Smooth muscle cell (in vitro differentiated cells): Measurements from ENCODE around the gene GRID1. TPM values are rescaled to one million over a fixed set of nuclear protein-coding genes. Genes with fewer than 3 reads are reported as not detected.

ENCODE experiments used
- DNase-seq: peaks from one replicate; lab custom pipeline; 2025; ENCODE audit not compliant: unreplicated experiment; lab: John Stamatoyannopoulos, UW
- H2AFZ ChIP-seq: fragments of 200-600 bp; sonication (generic); 2 replicates; pipeline ENCODE4 v1.6.0; 2016; ENCODE audit warnings: antibody characterized with exemption, low read depth, mild to moderate bottlenecking
- H3F3A ChIP-seq: fragments of 200-600 bp; sonication (generic); 2 replicates; pipeline ENCODE4 v1.6.0; 2017; ENCODE audit warnings: antibody characterized with exemption, low read depth
- H3K27ac ChIP-seq: fragments of 200-600 bp; sonication (generic); 2 replicates; pipeline ENCODE4 v1.5.1; 2016; ENCODE audit warnings: low read depth, mild to moderate bottlenecking
- H3K27me3 ChIP-seq: fragments of 200-600 bp; sonication (generic); 2 replicates; pipeline ENCODE4 v1.6.1; 2016; ENCODE audit warnings: low read depth, mild to moderate bottlenecking
- H3K36me3 ChIP-seq: fragments of 200-600 bp; sonication (generic); 2 replicates; pipeline ENCODE4 v1.5.1; 2016; ENCODE audit warnings: low read depth
- H3K4me1 ChIP-seq: fragments of 200-600 bp; sonication (generic); 2 replicates; pipeline ENCODE4 v1.5.1; 2016; ENCODE audit warnings: low read depth
- H3K4me2 ChIP-seq: fragments of 200-600 bp; sonication (generic); 2 replicates; pipeline ENCODE4 v1.6.0; 2016; ENCODE audit warnings: mild to moderate bottlenecking
- H3K4me3 ChIP-seq: fragments of 200-600 bp; sonication (generic); 2 replicates; pipeline ENCODE4 v1.5.1; 2016; ENCODE audit warnings: mild to moderate bottlenecking
- H3K79me2 ChIP-seq: fragments of 200-600 bp; sonication (generic); 2 replicates; pipeline ENCODE4 v1.6.0; 2016; ENCODE audit warnings: low read depth, mild to moderate bottlenecking
- H3K9ac ChIP-seq: fragments of 200-600 bp; sonication (generic); 2 replicates; pipeline ENCODE4 v1.6.0; 2016; ENCODE audit warnings: low read depth
- H3K9me3 ChIP-seq: fragments of 200-600 bp; sonication (generic); replicated peaks from 2 replicates; pipeline ENCODE4 v1.5.1; 2016; ENCODE audit warnings: low read depth
- H4K20me1 ChIP-seq: fragments of 200-600 bp; sonication (generic); 2 replicates; pipeline ENCODE4 v1.6.0; 2016; ENCODE audit warnings: low read depth
- CTCF ChIP-seq: fragments of 200-600 bp; sonication (generic); IDR thresholded peaks from 2 replicates; pipeline ENCODE4 v1.5.1; 2017; ENCODE audit warnings: borderline replicate concordance, mild to moderate bottlenecking, antibody characterized with exemption; ENCODE audit not compliant: insufficient read depth, poor library complexity, severe bottlenecking
- WGBS: methylation state at CpG from one replicate; pipeline ENCODE4 v1.1.7; 2016; ENCODE audit warnings: low lambda C conversion rate; 5-methylcytosine and 5-hydroxymethylcytosine counted together
- polyA plus RNA-seq: library from polyadenylated mRNA; unstranded; fragments of >200 nt; fragmentation: Nextera tagmentation; extraction: Ambion mirVana; gene quantifications from 2 replicates; pipeline ENCODE4 v1.2.1, GENCODE V29; 2016
- total RNA-seq: library from RNA; depleted of rRNA; stranded (reverse); fragments of >200 nt; gene quantifications from 2 replicates; pipeline ENCODE4 v1.2.3, GENCODE V29; 2014

GRID1 gene
- total and polyA plus RNA-seq, 2 experiments from 2014 or later, result 4.4 to 7.4 TPM

- Histone ChIP-seq H3K4me1 (no peaks in the 10 kb centered on the region), H3K36me3 (no peaks in the 10 kb centered on the region), H3K9me3 (no peaks in the 10 kb centered on the region), H3K79me2 (no peaks in the 10 kb centered on the region), H4K20me1 (no peaks in the 10 kb centered on the region), H3K4me3 (no peak overlapping the region), H3K4me2 (no peak overlapping the region), H3K27me3 (peaks cover 57% of the 10 kb centered on the region), H3K27ac (no peak overlapping the region), H3F3A (no peaks in the 10 kb centered on the region), H3K9ac (no peak overlapping the region), H2AFZ (no peak overlapping the region)
- DNase-seq, result no peak
- no peak for TF ChIP-seq CTCF
- 71% methylated on average over 7 of the region's 7 CpGs for WGBS
These were observed 5.7 kb upstream of the GRID1 start for GRCh38 chr10:86372119-86372783.

GRCh38 chr10:86371691-86372090 is 5.1 kb upstream of the GRID1 start:
- Histone ChIP-seq H3K9me3 (no peaks in the 10 kb centered on the region), H3K4me3 (no peak overlapping the region), H3K27me3 (peaks cover 62% of the 10 kb centered on the region), H3K36me3 (no peaks in the 10 kb centered on the region), H3K9ac (no peak overlapping the region), H4K20me1 (no peaks in the 10 kb centered on the region), H3K4me1 (no peaks in the 10 kb centered on the region), H3K4me2 (no peak overlapping the region), H3K27ac (no peak overlapping the region), H3K79me2 (no peaks in the 10 kb centered on the region), H3F3A (no peaks in the 10 kb centered on the region), H2AFZ (no peak overlapping the region)
- DNase-seq, result no peak
- no peak for TF ChIP-seq CTCF
- WGBS, result 82% methylated on average over 5 of the region's 5 CpGs

- H3K27me3 ChIP-seq, result peaks cover 64% of the 10 kb centered on the region
- no peak for DNase-seq
- TF ChIP-seq CTCF, result no peak
- WGBS, result 87% methylated on average over 7 of the region's 7 CpGs
- no peaks in the 10 kb centered on the region for H3K4me1 ChIP-seq
- no peaks in the 10 kb centered on the region for H3F3A ChIP-seq
- H3K4me3 ChIP-seq, result no peak overlapping the region
- no peaks in the 10 kb centered on the region for H3K9me3 ChIP-seq
- H3K9ac ChIP-seq, result no peak overlapping the region
- H3K27ac ChIP-seq, result no peak overlapping the region
- H4K20me1 ChIP-seq, result no peaks in the 10 kb centered on the region
- H3K4me2 ChIP-seq, result no peak overlapping the region
- no peaks in the 10 kb centered on the region for H3K36me3 ChIP-seq
- no peaks in the 10 kb centered on the region for H3K79me2 ChIP-seq
- no peak overlapping the region for H2AFZ ChIP-seq
These were observed 4.5 kb upstream of the GRID1 start for GRCh38 chr10:86371116-86371515.

- no peak for DNase-seq
- Histone ChIP-seq H3K27ac (no peak overlapping the region), H3K4me1 (no peaks in the 10 kb centered on the region), H3K4me2 (no peak overlapping the region), H2AFZ (no peak overlapping the region), H3K36me3 (no peaks in the 10 kb centered on the region), H3K27me3 (peaks cover 74% of the 10 kb centered on the region), H3F3A (no peaks in the 10 kb centered on the region), H3K4me3 (no peak overlapping the region), H3K79me2 (no peaks in the 10 kb centered on the region), H3K9ac (no peak overlapping the region), H4K20me1 (peaks cover under 1% of the 10 kb centered on the region), H3K9me3 (no peaks in the 10 kb centered on the region)
- 92% methylated on average over 4 of the region's 4 CpGs for WGBS
- TF ChIP-seq CTCF, result no peak
These were observed 3.5 kb upstream of the GRID1 start for GRCh38 chr10:86370006-86370585.
